ENCODE measurements around the gene DOCK7.

Gene DOCK7

DNA sequence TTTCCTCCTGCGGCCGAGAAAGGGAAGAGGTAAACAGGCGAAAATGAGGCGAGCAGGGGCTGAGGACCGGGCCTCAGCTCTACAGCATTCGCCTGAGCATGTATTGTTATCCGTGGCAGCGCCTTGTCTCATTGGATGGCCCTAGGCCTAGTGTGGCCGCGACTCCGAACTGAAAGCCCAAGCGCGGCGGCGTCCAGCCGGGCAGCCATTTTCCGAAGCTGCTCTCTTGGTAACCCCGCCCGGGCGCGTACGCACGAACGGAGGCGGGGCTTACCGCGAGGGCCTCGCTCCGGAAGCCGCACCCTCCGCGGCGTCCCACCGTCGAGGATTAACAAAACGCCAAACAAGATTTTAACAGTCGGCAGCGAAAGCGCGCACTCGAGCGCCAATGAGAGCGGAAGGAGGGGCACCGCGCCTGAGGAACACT is 252.1 kb downstream of the DOCK7 start:
- peak; percentile 95 for DNase-seq
- Mint-ChIP-seq H3K4me3 (peak overlapping the region; percentile 90), H3K4me1 (peaks cover 38% of the 10 kb centered on the region), H3K27me3 (ENCODE audit: low read depth, poor library complexity) (peaks cover 3% of the 10 kb centered on the region), H3K9me3 (peaks cover 4% of the 10 kb centered on the region), H3K36me3 (ENCODE audit: low read depth) (peaks cover 17% of the 10 kb centered on the region), H3K27ac (peak overlapping the region; percentile 100)
- TF ChIP-seq CTCF (IDR thresholded peaks at IDR 0.05) = no peak

GRCh38 chr1:62435231-62436038 is 252.8 kb downstream of the DOCK7 start:
- H3K9me3 Mint-ChIP-seq = peaks cover 4% of the 10 kb centered on the region
- H3K4me3 Mint-ChIP-seq = peak overlapping the region; percentile 90
- peak overlapping the region; percentile 100 for H3K27ac Mint-ChIP-seq
- no peak for DNase-seq
- peaks cover 37% of the 10 kb centered on the region for H3K4me1 Mint-ChIP-seq
- peaks cover 5% of the 10 kb centered on the region for H3K27me3 Mint-ChIP-seq (ENCODE audit: low read depth, poor library complexity)
- no peak for TF ChIP-seq CTCF (IDR thresholded peaks at IDR 0.05)
- peaks cover 11% of the 10 kb centered on the region for H3K36me3 Mint-ChIP-seq (ENCODE audit: low read depth)

DNA sequence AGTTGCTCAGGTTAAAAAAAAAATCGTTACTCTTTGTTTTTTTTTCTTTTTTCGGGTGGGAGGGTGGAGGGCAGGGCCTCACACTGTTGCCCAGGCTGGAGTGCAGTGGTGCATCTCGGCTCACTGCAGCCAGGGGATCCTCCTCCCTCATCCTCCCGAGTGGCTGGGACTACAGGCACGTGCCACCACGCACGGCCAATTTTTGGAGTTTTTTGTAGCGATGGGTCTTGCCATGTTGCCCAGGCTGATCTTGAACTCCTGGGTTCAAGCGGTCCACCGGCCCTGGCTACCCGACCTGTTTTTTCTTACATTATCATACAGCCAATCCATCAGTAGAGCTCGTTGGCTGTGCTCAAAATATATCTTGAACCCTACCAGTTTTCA is 253.6 kb downstream of the DOCK7 start:
- H3K27ac Mint-ChIP-seq = no peak overlapping the region
- H3K36me3 Mint-ChIP-seq (ENCODE audit: low read depth) = peaks cover 6% of the 10 kb centered on the region
- H3K9me3 Mint-ChIP-seq = peaks cover 4% of the 10 kb centered on the region
- H3K4me1 Mint-ChIP-seq = peaks cover 28% of the 10 kb centered on the region
- DNase-seq = no peak
- peaks cover 10% of the 10 kb centered on the region for H3K27me3 Mint-ChIP-seq (ENCODE audit: low read depth, poor library complexity)
- peak overlapping the region; percentile 9 for H3K4me3 Mint-ChIP-seq
- no peak for TF ChIP-seq CTCF (IDR thresholded peaks at IDR 0.05)

- no peak for TF ChIP-seq CTCF (IDR thresholded peaks at IDR 0.05)
- no peak for DNase-seq
- peaks cover 6% of the 10 kb centered on the region for H3K36me3 Mint-ChIP-seq (ENCODE audit: low read depth)
- H3K27ac Mint-ChIP-seq = no peak overlapping the region
- H3K27me3 Mint-ChIP-seq (ENCODE audit: low read depth, poor library complexity) = peaks cover 10% of the 10 kb centered on the region
- H3K4me3 Mint-ChIP-seq = peak overlapping the region; percentile 9
- peaks cover 4% of the 10 kb centered on the region for H3K9me3 Mint-ChIP-seq
- peaks cover 25% of the 10 kb centered on the region for H3K4me1 Mint-ChIP-seq
Measured at GRCh38 chr1:62433861-62434617, 254.1 kb downstream of the DOCK7 start.

DNA sequence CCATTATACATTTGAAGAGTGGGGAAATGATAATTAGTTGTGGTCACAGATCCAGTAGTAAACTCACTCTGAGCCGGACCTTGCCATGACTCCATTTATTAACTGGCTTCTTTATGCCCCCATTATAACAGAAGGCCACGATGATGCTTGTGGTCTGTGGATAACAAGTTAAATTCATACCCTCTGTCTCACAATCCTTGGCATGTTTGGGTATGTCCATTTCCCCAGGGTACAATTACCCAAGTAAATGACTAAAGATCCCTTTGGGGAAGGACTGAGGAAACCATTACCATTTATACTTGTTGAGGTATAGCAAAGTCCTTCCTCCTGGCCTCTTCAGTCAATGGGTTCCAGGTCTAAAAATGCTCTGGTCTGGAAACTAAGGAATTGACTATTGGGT is 258.6 kb downstream of the DOCK7 start:
- Mint-ChIP-seq H3K36me3 (ENCODE audit: low read depth) (no peaks in the 10 kb centered on the region), H3K27me3 (ENCODE audit: low read depth, poor library complexity) (peaks cover 13% of the 10 kb centered on the region), H3K27ac (no peak overlapping the region), H3K4me3 (no peak overlapping the region), H3K9me3 (no peaks in the 10 kb centered on the region), H3K4me1 (no peaks in the 10 kb centered on the region)
- no peak for TF ChIP-seq CTCF (IDR thresholded peaks at IDR 0.05)
- DNase-seq = no peak

Measured in nephron progenitor cell (in vitro differentiated cells).